Iris pigment epithelial cell (primary cell): Measurements from ENCODE around the gene C3AR1.
"Not testable (repeated sequence)": the region's sequence is repeated elsewhere in the genome, so short reads cannot be mapped to it uniquely, and the experiment has no call there.

Experiments
- DNase-seq: peaks from one replicate; pipeline ENCODE4 v3.0.0-alpha.2; 2011; ENCODE audit warnings: low read depth

The C3AR1 gene

DNA sequence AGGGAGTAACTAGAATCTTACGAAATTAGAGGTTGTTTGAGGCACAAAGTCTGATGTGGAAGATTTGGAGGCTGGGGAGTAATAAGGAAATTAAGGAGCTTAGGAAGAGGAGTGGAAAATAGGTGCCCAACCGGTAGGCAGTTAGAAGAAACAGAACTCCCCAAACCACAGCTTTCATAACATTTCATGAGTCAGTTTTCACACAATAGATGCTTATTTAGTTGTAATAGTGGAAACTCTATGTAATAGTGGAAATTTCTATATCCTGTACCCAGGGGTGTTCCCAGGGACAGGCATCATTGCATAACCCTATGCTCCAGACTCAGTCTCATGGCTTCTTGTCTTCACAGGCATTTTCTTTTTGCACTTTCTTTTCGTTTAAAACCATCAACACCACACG, 8.3 kb downstream of the C3AR1 start:
- peak; percentile 91 for DNase-seq

DNA sequence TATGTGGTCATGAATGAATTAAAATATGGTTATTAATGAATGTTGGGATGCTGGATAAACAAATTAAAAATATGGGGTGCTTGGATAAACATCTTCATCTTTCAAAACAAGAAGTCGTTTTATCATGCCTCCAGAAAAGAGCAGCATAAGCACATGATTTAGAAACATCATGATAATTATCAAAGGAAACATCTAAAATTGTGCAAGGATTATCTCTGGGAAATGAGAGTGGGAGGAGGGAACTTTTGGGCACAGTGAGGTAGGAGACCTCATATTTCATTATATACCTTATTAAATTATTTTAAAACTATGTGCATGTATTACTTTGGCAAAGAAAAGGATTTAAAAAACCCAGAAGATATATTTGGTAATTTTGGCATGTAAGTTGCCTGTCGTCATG, 8.9 kb downstream of the C3AR1 start:
- DNase-seq, result no peak

DNA sequence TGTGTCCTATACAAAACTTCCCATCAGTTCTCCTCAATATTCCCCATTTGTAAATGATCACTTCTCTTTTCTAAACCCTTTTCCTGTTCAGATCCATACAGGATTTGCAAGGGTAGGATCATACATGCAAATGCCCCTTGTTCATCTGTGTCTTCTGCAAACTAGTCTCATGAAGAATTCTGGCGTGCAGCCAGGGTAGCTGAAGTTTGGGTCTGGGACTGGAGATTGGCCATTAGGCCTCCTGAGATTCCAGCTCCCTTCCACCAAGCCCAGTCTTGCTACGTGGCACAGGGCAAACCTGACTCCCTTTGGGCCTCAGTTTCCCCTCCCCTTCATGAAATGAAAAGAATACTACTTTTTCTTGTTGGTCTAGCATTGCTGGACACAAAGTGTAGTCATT, 11.3 kb downstream of the C3AR1 start:
- no peak for DNase-seq

DNA sequence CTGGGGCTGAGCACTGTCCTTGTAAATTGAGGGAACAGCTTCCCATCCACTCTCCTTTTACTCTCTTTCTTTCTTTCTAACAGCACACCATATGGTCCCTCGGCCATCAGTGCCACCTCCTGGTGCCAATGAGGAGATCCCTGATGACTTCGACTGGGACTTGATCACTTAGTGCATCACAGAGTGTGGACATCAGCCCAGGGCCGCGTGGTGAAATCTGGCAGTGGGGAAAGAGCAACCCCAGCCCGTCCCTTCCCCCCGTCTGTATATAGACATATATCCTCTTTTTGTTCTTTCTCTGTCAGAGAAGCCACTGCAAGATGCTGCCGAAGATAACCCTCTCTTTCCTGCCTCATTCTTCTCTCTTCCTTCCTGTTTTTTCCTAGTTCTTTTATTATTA, 13.5 kb downstream of the C3AR1 start:
- no peak for DNase-seq

DNA sequence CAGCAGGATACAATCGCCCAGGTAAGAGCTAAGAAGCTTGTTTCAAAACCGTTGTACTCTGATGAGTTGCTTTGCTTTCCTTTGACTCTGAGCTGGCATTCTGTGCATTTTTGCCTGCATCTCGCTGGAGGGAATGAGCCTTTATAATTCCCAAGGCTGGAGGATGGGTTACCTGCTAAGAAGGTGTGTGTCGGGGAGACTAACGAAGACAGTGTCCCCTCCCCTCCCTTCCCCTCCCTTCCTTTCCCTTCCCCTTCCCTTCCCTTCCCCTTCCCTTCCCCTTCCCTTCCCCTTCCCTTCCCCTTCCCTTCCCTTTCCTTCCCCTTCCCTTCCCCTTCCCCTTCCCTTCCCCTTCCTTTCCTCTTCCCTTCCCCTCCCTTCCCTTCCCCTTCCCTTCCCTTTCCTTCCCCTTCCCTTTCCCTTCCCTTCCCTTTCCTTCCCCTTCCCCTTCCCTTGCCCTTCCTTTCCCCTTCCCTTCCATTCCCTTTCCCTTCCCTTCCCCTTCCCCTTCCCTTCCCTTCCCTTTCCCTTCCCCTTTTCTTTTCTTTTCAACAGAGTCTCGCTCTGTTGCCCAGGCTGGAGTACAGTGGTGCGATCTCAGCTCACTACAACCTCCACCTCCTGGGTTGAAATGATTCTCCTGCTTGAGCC, 15.4 kb downstream of the C3AR1 start:
- DNase-seq, result no peak

DNA sequence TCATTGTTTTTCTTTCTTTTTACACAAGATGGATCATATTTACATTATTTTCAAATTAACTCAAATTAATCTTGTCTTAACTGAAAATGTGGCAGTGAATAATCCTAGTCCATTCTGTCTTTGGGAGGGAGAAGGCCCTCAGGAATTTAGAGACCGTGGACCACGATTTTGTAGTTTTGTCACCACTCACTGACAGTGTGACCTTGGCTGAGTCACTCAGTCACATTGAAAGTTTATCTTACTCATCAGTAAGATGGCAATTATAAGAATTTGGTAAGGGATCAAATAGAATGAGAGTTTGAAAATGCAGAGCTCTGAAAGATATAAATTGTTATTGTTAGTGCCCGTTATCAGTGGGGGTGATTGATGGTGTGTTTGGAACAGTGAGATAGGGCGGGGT, 17.3 kb downstream of the C3AR1 start:
- DNase-seq, result no peak

DNA sequence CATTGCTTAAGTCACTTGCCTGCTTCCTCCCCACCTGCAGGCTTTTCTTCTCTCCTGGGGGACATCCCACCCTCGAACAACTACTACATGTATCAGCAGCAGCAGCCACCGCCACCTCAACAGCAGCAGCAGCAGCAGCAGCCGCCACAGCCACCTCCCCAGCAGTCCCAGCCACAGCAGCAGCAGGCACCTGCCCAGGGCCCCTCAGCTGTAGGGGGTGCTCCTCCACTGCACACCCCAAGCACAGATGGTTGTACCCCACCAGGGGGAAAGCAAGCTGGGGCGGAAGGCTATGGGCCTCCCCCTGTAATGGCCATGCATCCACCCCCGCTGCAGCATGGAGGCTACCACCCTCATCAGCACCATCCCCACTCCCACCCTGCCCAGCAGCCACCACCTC, 18.3 kb downstream of the C3AR1 start:
- no peak for DNase-seq

DNA sequence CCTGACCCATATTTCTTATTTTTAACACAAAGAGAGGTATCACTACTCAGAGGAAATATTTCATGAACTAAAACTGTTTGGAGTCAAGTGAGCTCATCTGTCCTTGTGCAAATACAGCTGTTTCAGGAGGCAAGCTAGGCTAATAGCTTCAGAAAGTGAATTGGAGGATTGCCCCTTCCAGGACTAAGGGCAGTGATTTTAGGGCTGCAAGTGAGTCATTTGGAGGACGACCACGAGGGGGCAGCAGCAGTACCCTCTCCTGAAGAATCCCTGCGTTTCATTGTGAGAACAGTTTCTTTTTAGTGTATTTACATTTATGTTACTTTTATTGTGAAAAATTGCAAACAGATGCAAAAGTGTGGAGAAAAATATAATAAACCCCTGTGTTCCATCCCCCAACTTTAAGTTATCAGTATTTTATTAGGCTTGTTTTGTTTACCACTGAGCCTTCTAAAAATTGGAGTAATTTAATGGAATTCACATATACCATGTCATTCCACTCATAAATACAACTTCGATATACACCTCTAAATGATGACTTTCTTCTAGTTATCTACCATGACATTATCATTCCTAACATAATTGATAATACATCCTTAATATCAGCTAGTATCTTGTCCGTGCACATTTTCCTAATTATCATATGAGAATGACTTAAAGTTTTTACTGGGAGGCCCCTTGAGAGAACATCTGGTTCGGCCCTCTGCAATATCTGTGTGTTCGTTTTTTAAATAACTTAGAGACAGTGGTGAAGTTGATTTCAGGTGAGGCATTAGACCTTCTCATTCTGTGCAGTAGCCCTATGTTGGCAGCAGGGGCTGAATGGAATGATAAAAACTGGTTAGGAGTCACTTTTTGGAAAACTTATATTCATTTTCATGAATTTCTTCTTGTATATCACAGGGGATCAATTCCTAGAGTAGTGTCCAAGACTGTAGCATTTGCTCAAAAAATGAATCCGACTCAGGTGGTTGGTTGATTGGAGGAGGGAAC, 19.9 kb downstream of the C3AR1 start:
- peak; percentile 75 for DNase-seq

DNA sequence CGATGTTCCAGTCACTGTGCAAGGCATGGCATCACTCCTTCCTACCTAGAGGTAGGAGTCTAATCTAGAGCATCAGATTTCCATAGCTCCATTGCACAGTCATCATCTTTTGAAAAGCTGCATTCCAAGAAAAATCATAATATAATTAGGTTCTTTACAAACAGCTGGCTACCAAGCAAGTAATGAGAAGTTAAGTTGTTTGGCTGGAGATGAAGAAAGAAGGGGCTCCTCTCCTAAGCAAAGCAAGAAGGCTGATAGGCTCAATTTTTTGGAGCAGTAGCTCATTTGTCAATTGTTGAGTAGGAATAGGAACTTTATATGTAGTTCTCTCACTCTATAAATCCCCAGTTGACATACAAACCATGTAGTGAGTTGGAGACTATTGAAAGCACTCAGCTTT, 25.4 kb downstream of the C3AR1 start:
- DNase-seq, result no peak

DNA sequence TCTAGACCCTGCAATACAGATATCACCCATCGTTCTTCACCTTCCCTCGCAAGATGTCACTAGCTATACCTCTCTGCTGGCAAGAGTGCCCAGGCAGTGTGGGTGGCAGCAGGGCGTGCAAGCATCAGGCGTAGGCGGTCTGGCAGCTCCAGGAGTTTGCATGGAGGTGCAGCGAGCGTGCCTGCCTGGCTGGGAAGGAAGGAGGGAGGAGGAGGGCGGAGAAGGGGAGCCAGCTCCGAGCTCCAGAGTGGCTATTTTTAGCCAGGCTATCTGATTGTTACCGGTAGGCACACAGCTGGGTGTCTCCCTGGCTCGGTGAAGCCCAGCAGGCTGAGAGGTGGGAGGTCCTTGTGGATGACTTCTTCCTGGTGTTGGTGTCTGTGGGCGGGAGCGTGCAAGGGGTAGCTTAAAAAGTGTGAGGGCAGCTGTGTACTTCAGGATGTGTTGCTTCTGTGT, 27.5 kb downstream of the C3AR1 start:
- DNase-seq, result peak; percentile 52

DNA sequence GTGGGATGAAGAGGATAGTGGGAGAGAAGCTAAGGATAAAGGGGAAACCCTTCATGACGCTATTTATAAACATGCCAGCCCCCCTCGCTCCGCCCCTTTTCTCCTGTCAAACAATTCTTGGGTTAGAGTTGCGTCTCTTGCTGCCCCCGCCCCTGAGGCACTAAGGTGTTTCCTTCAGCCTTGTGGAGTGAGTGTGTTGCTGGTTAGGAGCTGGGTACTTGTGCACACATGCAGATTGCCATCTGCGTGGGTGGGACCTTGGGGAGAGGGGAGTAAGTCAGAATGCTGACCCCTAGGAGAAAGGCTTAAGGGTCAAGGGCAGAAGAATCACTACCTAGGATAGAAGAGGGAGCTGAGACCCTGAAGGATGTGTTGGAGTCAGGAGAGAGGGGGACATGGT, 28.2 kb downstream of the C3AR1 start:
- no peak for DNase-seq

DNA sequence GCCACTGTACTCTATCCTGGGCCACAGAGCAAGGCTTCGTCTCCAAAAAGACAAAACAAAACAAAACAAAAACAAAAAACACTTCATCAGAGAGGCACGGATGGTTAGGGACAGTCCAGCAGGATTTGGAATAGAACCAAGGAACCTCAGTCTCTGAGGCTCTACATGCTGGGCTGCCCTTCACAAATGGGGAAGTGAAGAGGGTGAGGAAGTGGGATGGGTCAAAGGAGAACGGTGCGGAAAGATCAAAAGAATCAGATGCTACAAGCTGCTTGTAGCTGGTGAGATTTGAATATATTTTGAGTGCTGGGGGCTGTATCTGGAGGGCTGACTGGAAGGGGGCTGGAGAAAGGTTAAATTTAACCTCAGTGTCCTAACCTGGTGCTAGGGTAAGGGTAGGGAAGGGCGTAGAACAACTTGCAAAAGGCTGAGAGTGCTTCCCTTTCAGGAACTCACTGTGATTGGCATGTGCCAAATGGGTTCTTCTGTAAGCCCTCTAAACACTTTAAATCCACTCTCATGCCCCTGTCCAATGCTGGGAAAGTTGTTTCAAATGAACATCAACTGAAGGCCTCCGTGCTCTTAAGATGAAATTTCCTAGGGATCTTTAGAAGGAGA, 29.0 kb downstream of the C3AR1 start:
- no peak for DNase-seq

DNA sequence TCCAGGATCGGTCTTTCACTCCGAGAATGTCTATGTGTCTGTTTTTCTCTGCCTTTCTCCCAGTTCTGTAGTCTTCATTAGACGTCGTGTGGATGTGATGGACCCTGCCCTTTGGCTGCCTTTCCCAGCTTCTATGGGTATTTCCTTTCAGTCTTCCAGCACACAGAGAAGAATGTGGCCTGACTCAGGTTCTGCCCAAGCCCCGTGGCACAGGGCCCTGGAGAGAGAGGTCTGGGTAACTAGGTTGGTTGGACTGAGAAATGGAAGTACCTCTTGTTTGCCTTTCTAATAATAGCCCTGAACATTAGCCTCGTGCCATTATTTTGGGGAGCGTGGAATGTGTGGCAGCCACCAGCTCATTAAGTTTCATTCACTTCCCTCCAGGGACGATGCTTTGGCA, 29.8 kb downstream of the C3AR1 start:
- no peak for DNase-seq

DNA sequence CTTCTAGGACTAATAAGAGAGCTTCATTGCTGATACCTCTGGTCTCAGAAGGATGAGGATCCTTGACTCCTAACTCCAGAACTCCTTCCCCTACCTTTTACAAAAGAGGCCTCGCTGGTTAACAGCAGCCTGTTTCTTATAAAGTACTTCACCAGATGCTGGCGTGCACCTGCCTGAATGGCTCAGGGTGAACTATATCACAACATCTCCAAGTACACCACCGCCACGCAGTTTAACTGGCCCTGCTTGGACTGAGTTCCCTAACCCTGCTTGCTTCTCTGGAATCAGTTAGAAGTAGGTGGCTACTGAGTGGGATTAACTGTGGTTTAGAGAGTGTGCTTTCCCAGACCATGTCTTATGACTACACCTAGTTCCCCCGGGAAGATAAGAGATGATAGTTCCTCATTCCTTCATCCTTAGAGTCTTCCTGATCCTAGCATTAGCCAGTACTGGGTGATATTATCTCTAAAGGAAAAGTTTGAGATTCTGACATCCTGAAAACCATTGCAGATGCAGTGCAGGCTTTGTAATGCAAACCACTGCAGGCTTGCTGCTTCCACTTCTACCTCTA, 30.6 kb downstream of the C3AR1 start:
- DNase-seq, result peak; percentile 23

DNA sequence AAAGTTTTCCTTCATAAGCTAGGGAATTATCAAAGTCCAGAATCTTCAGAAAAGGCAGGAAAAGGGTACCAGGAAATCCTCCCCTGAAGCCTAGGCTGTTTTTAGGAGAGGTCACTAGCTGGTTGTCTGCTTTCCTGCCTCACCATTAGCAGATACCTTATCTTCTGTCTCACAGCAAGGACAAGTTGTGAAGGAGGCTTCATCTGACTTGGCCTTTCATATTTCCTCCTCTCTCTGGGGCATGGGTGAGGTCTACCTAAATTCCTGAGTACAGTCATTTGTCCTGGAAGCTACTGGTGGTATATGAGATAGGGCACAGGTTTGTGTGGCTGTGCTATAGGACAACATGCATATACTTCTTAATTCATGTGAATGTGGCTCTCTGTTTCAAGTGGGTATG, 31.4 kb downstream of the C3AR1 start:
- no peak for DNase-seq

DNA sequence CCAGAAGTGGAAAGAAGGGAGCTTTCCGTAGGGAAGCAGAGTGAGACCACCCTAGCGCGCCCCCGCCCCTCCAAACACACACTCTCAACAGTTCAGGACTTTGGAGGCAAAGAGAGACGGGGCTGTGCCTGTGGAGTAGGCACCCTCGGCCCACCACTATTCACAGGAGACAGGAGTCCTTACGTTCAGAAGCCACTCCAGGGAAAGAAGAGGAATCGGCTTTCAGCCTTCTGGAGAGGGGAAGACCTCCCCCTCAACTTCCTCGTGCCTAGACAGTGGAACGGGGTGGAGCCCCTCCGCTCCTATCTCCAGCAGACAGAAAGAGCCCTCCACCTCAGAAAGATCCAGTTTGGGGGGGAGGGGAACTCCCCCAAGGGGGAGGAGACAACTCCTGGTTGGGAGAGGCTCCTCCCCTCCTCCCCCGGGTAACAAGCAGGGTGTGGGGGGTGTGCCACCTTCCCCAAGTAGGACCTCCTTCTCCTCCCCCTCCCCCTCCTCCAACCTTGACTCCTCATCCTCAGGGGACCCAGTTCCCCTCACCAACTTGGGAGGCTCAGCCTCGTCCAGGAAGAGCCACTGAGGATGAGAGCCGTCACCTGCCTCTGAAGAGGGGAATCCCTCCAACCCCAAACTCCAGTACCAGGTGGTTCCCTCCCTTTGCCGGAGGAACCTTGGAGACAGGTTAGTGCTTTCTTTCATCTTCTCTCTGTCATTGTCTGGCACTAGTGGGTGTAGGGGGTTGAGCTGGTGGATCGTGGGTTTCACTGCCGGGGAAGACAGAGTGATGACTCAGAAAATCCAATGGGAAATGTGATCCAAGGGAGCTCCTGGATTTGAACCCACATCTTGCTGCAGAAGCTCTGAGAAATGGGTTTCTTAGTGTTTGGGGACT, 32.8 kb downstream of the C3AR1 start:
- peak; percentile 30 for DNase-seq

DNA sequence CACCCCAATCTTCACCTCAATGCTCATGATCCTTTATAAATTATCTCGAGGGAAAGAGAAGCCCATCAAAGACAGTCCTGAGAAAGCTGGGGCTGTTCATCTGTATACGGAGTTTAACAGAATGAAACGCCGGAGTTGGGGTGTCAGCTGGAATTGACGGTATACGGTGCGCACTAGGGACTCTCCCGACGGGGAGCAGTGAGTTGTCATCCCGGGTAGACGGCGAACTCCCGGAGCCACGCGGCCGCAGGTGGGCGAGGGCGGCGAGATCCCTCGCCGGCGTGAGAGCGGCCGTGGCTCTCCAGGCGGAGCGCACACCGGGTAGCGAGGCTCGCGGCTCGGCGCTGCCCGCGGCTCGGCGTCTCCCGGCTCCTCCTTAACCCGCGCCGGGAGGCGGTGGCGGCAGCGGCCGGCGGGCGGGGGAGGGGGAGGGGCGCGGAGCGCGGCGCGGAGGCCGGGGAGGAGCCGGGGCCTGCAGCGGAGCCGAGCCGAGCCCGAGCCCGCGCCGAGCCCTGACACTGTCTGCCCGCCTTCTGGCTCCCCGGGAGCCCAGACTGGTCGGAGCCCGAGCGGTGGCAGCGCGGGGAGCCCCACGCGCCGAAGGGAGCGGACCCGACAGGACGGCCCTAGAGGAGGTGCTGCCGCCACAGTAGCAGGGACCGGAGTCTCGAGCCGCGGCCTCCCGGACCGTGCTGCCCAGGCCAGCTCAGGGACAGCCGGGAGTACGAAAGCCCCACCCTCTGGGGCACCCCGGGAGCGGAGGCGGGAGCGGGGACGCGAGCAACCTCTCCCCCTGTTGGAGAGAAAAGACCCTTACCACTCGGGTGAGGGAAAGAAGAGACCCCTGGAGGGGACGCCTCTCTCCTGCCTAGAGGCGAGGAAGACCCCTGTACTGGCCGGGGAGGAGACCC, 33.7 kb downstream of the C3AR1 start, which contains the start of gene FOXJ2:
Gene FOXJ2 (plus strand): TSS at position 475 of the 911 bp plus-strand sequence. CDS start 7,117 bp downstream, outside the sequence.
- peak; percentile 67 for DNase-seq

DNA sequence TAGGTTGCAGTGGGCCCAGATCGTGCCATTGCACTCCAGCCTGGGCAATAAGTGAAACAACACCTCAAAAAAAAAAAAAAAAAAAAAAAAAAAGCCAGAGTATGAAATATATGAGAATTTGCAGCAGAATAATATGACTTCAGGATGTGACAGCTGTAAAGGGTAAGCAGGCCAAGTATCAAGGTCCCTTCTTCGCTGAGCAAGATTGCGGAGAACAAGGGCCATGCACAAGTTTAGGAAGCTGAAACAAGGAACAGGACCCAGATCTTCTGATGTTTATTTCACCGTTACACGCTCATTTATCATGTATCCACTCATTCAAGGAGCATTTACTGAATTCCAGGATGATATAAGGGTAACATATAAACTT, 34.3 kb downstream of the C3AR1 start:
- no peak for DNase-seq

DNA sequence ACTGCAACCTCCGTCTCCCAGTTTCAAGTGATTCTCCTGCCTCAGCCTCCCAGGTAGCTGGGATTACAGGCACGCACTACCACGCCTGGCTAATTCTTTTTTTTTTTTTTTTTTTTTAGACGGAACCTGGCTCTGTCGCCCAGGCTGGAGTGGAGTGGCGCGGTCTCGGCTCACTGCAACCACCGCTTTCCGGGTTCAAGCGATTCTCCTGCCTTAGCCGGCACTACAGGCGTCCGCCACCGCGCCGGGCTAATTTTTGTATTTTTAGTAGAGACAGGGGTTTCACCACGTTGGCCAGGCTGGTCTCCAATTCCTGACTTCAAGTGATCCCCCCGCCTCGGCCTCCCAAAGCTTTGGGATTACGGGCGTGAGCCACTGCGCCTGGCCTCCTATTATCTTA, 35.1 kb downstream of the C3AR1 start:
- DNase-seq, result not testable (repeated sequence)

DNA sequence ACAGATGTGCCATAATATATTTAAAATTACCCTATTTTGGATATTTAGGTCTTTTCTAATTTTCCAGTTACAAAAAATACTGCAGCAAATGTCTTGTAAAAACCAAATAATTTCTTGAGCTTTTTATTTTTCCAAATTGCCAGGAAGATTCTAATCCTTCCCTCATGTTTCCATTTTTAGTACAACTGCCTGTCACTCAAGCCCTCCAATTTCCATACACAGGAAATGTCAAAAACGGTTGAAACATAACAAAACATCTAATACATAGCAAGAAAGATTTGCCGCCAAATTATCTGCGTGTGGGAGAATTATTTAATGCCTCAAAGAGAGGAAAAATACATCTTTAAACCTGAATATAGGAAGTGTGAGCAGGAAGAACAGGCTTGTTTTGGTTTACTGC, 36.0 kb downstream of the C3AR1 start:
- no peak for DNase-seq
